ENCODE data around the gene PHF21A. TPM values are rescaled to one million over a fixed set of nuclear protein-coding genes. Genes with fewer than 3 reads are reported as not detected.
A peak's percentile ranks its signal among the peaks of the same experiment; 100 is the strongest.
"Not testable (repeated sequence)": the region's sequence is repeated elsewhere in the genome, so short reads cannot be mapped to it uniquely, and the experiment has no call there.

The PHF21A gene
- total and polyA plus RNA-seq, 2 donors: 24.3 to 36.6 TPM

- Histone ChIP-seq H3K4me1 (ENCODE audit: insufficient read depth) (no peaks in the 10 kb centered on the region), H3K27ac (ENCODE audit: low read depth) (no peak overlapping the region), H3K4me3 (ENCODE audit: low read depth, low read length) (no peak overlapping the region), H3K36me3 (ENCODE audit: insufficient read depth) (peaks cover 2% of the 10 kb centered on the region)
- 97% methylated on average over 2 of the region's 2 CpGs for WGBS
- no peak for DNase-seq (ENCODE audit: extremely low spot score)
Observed at GRCh38 chr11:46018651-46019050, 102.6 kb downstream of the PHF21A start.

GRCh38 chr11:46017341-46017740, 103.9 kb downstream of the PHF21A start:
- H3K36me3 ChIP-seq (ENCODE audit: insufficient read depth): peaks cover 2% of the 10 kb centered on the region
- no peak for DNase-seq (ENCODE audit: extremely low spot score)
- no peak overlapping the region for H3K4me3 ChIP-seq (ENCODE audit: low read depth, low read length)
- H3K27ac ChIP-seq (ENCODE audit: low read depth): no peak overlapping the region
- H3K4me1 ChIP-seq (ENCODE audit: insufficient read depth): no peaks in the 10 kb centered on the region
- WGBS: 83% methylated on average over 1 of the region's 1 CpG

- no peaks in the 10 kb centered on the region for H3K4me1 ChIP-seq (ENCODE audit: insufficient read depth)
- no peak for DNase-seq (ENCODE audit: extremely low spot score)
- H3K27ac ChIP-seq (ENCODE audit: low read depth): no peak overlapping the region
- H3K4me3 ChIP-seq (ENCODE audit: low read depth, low read length): no peak overlapping the region
- H3K36me3 ChIP-seq (ENCODE audit: insufficient read depth): peaks cover 2% of the 10 kb centered on the region
- WGBS: 99% methylated on average over 1 of the region's 1 CpG
Observed at GRCh38 chr11:46015941-46016340, 105.3 kb downstream of the PHF21A start.

GRCh38 chr11:46014168-46014567, 107.1 kb downstream of the PHF21A start:
- H3K36me3 ChIP-seq (ENCODE audit: insufficient read depth); H3K27ac ChIP-seq (ENCODE audit: low read depth); H3K4me1 ChIP-seq (ENCODE audit: insufficient read depth); DNase-seq (ENCODE audit: extremely low spot score); H3K4me3 ChIP-seq (ENCODE audit: low read depth, low read length): not testable (repeated sequence)

GRCh38 chr11:46012185-46012584, 109.1 kb downstream of the PHF21A start:
- H3K4me1 ChIP-seq (ENCODE audit: insufficient read depth): no peaks in the 10 kb centered on the region
- WGBS: 84% methylated on average over 2 of the region's 2 CpGs
- DNase-seq (ENCODE audit: extremely low spot score): no peak
- no peak overlapping the region for H3K27ac ChIP-seq (ENCODE audit: low read depth)
- H3K4me3 ChIP-seq (ENCODE audit: low read depth, low read length): no peak overlapping the region
- H3K36me3 ChIP-seq (ENCODE audit: insufficient read depth): peaks cover 2% of the 10 kb centered on the region

- no peaks in the 10 kb centered on the region for H3K36me3 ChIP-seq (ENCODE audit: insufficient read depth)
- DNase-seq (ENCODE audit: extremely low spot score): no peak
- no peaks in the 10 kb centered on the region for H3K4me1 ChIP-seq (ENCODE audit: insufficient read depth)
- H3K4me3 ChIP-seq (ENCODE audit: low read depth, low read length): no peak overlapping the region
- H3K27ac ChIP-seq (ENCODE audit: low read depth): no peak overlapping the region
- 94% methylated on average over 1 of the region's 1 CpG for WGBS
Observed at GRCh38 chr11:46010100-46010499, 111.2 kb downstream of the PHF21A start.

GRCh38 chr11:46009647-46010046, 111.6 kb downstream of the PHF21A start:
- H3K27ac ChIP-seq (ENCODE audit: low read depth): no peak overlapping the region
- WGBS: 49% methylated on average over 2 of the region's 2 CpGs
- no peaks in the 10 kb centered on the region for H3K4me1 ChIP-seq (ENCODE audit: insufficient read depth)
- H3K4me3 ChIP-seq (ENCODE audit: low read depth, low read length): no peak overlapping the region
- DNase-seq (ENCODE audit: extremely low spot score): no peak
- no peaks in the 10 kb centered on the region for H3K36me3 ChIP-seq (ENCODE audit: insufficient read depth)

GRCh38 chr11:46006418-46007070, 114.7 kb downstream of the PHF21A start:
- Histone ChIP-seq H3K36me3 (ENCODE audit: insufficient read depth) (no peaks in the 10 kb centered on the region), H3K4me1 (ENCODE audit: insufficient read depth) (no peaks in the 10 kb centered on the region), H3K4me3 (ENCODE audit: low read depth, low read length) (no peak overlapping the region), H3K27ac (ENCODE audit: low read depth) (no peak overlapping the region)
- peak; percentile 35 for DNase-seq (ENCODE audit: extremely low spot score)
- 42% methylated on average over 5 of the region's 5 CpGs for WGBS

- no peak overlapping the region for H3K27ac ChIP-seq (ENCODE audit: low read depth)
- DNase-seq (ENCODE audit: extremely low spot score): no peak
- H3K36me3 ChIP-seq (ENCODE audit: insufficient read depth): no peaks in the 10 kb centered on the region
- 68% methylated on average over 2 of the region's 2 CpGs for WGBS
- H3K4me3 ChIP-seq (ENCODE audit: low read depth, low read length): no peak overlapping the region
- H3K4me1 ChIP-seq (ENCODE audit: insufficient read depth): no peaks in the 10 kb centered on the region
Observed at GRCh38 chr11:46003572-46003971, 117.7 kb downstream of the PHF21A start.

GRCh38 chr11:46002189-46002588, 119.1 kb downstream of the PHF21A start:
- no peak for DNase-seq (ENCODE audit: extremely low spot score)
- Histone ChIP-seq H3K4me3 (ENCODE audit: low read depth, low read length) (no peak overlapping the region), H3K27ac (ENCODE audit: low read depth) (no peak overlapping the region), H3K4me1 (ENCODE audit: insufficient read depth) (no peaks in the 10 kb centered on the region), H3K36me3 (ENCODE audit: insufficient read depth) (no peaks in the 10 kb centered on the region)

- H3K4me1 ChIP-seq (ENCODE audit: insufficient read depth): no peaks in the 10 kb centered on the region
- no peak overlapping the region for H3K4me3 ChIP-seq (ENCODE audit: low read depth, low read length)
- H3K36me3 ChIP-seq (ENCODE audit: insufficient read depth): no peaks in the 10 kb centered on the region
- DNase-seq (ENCODE audit: extremely low spot score): no peak
- 53% methylated on average over 3 of the region's 3 CpGs for WGBS
- no peak overlapping the region for H3K27ac ChIP-seq (ENCODE audit: low read depth)
Observed at GRCh38 chr11:46001448-46001914, 119.8 kb downstream of the PHF21A start.

GRCh38 chr11:45997599-45997998, 123.7 kb downstream of the PHF21A start:
- no peak for DNase-seq (ENCODE audit: extremely low spot score)
- H3K4me3 ChIP-seq (ENCODE audit: low read depth, low read length): no peak overlapping the region
- H3K27ac ChIP-seq (ENCODE audit: low read depth): no peak overlapping the region
- H3K4me1 ChIP-seq (ENCODE audit: insufficient read depth): no peaks in the 10 kb centered on the region
- no peaks in the 10 kb centered on the region for H3K36me3 ChIP-seq (ENCODE audit: insufficient read depth)
- 64% methylated on average over 4 of the region's 4 CpGs for WGBS

- DNase-seq (ENCODE audit: extremely low spot score): no peak
- no peaks in the 10 kb centered on the region for H3K4me1 ChIP-seq (ENCODE audit: insufficient read depth)
- H3K27ac ChIP-seq (ENCODE audit: low read depth): no peak overlapping the region
- H3K36me3 ChIP-seq (ENCODE audit: insufficient read depth): no peaks in the 10 kb centered on the region
- 43% methylated on average over 1 of the region's 1 CpG for WGBS
- no peak overlapping the region for H3K4me3 ChIP-seq (ENCODE audit: low read depth, low read length)
Observed at GRCh38 chr11:45995342-45995734, 125.9 kb downstream of the PHF21A start.

- H3K4me1 ChIP-seq (ENCODE audit: insufficient read depth): no peaks in the 10 kb centered on the region
- DNase-seq (ENCODE audit: extremely low spot score): no peak
- H3K4me3 ChIP-seq (ENCODE audit: low read depth, low read length): no peak overlapping the region
- H3K27ac ChIP-seq (ENCODE audit: low read depth): no peak overlapping the region
- WGBS: 51% methylated on average over 10 of the region's 10 CpGs
- no peaks in the 10 kb centered on the region for H3K36me3 ChIP-seq (ENCODE audit: insufficient read depth)
Observed at GRCh38 chr11:45994371-45995341, 126.6 kb downstream of the PHF21A start.

Data from urinary bladder (tissue), 4 donors.